SK-N-SH (cell line): Measurements from ENCODE around the gene MYL6B.

Experiments used
- ELF1 ChIP-seq: IDR thresholded peaks from 2 replicates; pipeline ENCODE4 v1.4.0; 2012
- EZH2phosphoT487 ChIP-seq: fragments of 200-600 bp; sonication (generic); IDR thresholded peaks from 2 replicates; pipeline ENCODE4 v1.6.1; 2017; ENCODE audit warnings: low read depth, mixed run types, mild to moderate bottlenecking, antibody characterized with exemption, moderate library complexity, borderline replicate concordance
- FOXJ3 ChIP-seq: sonication (generic); formaldehyde crosslinking; IDR thresholded peaks from 2 replicates; pipeline ENCODE4 v1.5.1; 2020; ENCODE audit warnings: mild to moderate bottlenecking, missing genetic modification reagents
- IRF3 ChIP-seq: fragments of 150-350 bp; IDR thresholded peaks from 2 replicates; pipeline ENCODE4 v1.6.1; 2016; ENCODE audit warnings: mild to moderate bottlenecking, low read depth, low read length
- JUND ChIP-seq: IDR thresholded peaks from 2 replicates; pipeline ENCODE4 v1.4.0; 2012
- PBX3 ChIP-seq: IDR thresholded peaks from 2 replicates; pipeline ENCODE4; 2012
- RAD21 ChIP-seq: IDR thresholded peaks from 2 replicates; pipeline ENCODE4 v1.6.1; 2012; ENCODE audit warnings: mild to moderate bottlenecking, low read length
- RCOR1 ChIP-seq: fragments of 150-350 bp; IDR thresholded peaks from 2 replicates; pipeline ENCODE4 v1.6.1; 2017; ENCODE audit warnings: antibody characterized with exemption, low read length
- TF ChIP-seq, protein P1 (sequence below): fragments of 200-600 bp; sonication (generic); IDR thresholded peaks from 2 replicates; pipeline ENCODE4 v1.6.1; 2017; ENCODE audit warnings: antibody characterized with exemption, mild to moderate bottlenecking, moderate library complexity
- TF ChIP-seq, protein P2 (sequence below): IDR thresholded peaks from 2 replicates; pipeline ENCODE4 v1.4.0; 2012; ENCODE audit warnings: low read depth, borderline replicate concordance

DNA sequence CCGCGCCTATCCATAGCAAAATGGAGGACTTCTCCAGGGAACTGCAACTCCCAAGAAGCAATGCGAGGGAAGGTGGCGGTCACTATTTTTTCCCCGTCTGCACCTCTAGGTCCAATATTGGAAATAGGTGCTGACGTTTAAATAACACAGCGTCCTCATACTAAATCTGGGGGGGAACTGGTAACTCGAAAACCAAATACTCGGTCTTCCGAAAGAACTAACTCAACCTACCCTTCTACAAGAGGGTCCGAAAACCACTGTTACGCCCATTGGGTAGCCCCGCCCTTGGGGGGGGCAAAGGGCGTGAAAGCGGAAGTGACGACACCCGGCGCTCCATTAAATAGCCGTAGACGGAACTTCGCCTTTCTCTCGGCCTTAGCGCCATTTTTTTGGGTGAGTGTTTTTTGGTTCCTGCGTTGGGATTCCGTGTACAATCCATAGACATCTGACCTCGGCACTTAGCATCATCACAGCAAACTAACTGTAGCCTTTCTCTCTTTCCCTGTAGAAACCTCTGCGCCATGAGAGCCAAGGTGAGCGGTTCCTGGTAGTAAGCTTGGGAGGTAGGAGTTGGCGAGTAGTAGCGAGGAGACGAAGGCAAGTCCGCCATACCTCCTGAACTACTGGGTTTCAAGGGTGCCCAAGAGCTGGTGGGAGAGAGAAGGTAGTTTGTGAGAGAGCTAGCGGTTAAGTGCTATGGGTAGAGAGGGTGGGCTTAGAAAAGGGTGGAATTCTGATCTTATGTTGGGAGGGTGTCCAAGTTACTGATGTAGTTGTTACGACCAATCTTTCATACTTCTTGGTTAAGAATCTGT is 35.9 kb upstream of the MYL6B start, which contains the start of gene RPL41:
- TF ChIP-seq, protein P1, sequence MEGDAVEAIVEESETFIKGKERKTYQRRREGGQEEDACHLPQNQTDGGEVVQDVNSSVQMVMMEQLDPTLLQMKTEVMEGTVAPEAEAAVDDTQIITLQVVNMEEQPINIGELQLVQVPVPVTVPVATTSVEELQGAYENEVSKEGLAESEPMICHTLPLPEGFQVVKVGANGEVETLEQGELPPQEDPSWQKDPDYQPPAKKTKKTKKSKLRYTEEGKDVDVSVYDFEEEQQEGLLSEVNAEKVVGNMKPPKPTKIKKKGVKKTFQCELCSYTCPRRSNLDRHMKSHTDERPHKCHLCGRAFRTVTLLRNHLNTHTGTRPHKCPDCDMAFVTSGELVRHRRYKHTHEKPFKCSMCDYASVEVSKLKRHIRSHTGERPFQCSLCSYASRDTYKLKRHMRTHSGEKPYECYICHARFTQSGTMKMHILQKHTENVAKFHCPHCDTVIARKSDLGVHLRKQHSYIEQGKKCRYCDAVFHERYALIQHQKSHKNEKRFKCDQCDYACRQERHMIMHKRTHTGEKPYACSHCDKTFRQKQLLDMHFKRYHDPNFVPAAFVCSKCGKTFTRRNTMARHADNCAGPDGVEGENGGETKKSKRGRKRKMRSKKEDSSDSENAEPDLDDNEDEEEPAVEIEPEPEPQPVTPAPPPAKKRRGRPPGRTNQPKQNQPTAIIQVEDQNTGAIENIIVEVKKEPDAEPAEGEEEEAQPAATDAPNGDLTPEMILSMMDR: no peak
- TF ChIP-seq, protein P2, sequence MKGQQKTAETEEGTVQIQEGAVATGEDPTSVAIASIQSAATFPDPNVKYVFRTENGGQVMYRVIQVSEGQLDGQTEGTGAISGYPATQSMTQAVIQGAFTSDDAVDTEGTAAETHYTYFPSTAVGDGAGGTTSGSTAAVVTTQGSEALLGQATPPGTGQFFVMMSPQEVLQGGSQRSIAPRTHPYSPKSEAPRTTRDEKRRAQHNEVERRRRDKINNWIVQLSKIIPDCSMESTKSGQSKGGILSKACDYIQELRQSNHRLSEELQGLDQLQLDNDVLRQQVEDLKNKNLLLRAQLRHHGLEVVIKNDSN: no peak
- TF ChIP-seq FOXJ3 (no peak), IRF3 (no peak), ELF1 (peak; percentile 59), EZH2phosphoT487 (no peak), RAD21 (no peak), RCOR1 (no peak), PBX3 (no peak), JUND (no peak)
